Measurements from ENCODE around the gene ACSL3.

ACSL3 gene

DNA sequence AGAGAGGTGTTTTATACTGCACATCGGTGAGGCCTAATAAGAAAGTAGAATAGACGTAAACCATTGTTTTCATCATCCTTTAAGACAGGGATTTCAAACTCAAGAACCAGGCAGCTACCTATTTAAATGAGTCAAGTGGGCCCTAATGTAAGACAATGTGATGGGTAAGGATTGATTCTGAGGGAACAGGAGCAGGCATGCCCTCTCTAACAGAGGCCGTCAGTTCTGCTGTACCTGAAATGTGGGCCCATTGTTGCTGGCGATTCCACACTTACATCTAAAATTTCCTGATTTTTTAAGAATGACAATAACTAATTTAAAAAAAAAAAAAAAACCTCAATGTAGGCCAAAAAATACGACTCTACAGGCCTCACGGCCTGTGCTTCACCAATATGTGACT is 67.5 kb downstream of the ACSL3 start:
- Histone ChIP-seq H3K79me2 (ENCODE audit: control insufficient read depth, insufficient read depth, low read length, unreplicated experiment) (no peaks in the 10 kb centered on the region), H3K36me3 (ENCODE audit: insufficient read depth, low read length) (peaks cover 18% of the 10 kb centered on the region), H3K27me3 (ENCODE audit: insufficient read depth, low read length) (no peaks in the 10 kb centered on the region), H3K27ac (ENCODE audit: low read depth, low read length) (no peak overlapping the region), H3K4me1 (ENCODE audit: control insufficient read depth, insufficient read depth, low read length, unreplicated experiment) (no peaks in the 10 kb centered on the region), H3K4me3 (ENCODE audit: low read depth, low read length) (no peak overlapping the region), H2AFZ (ENCODE audit: low read length, unreplicated experiment) (no peak overlapping the region)

DNA sequence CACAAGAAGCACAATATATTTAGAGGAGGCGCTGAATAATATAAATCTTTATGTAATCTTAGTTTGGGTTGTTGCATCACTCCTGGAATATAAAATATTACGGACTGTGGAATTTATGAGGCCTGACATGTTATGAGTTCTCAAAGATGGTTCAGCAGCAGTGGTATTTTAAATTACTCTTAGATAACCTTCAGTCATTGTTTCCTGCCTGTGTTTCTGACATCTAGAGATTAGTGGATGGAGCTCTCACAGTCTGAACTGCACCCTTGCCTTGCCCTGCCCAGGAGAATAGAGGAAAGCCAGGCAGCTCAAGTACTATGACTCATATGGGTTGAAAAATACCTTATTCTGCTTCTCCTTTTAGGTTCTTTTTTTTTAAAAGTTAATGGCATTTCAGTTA is 70.0 kb downstream of the ACSL3 start:
- Histone ChIP-seq H3K27ac (ENCODE audit: low read depth, low read length) (no peak overlapping the region), H3K27me3 (ENCODE audit: insufficient read depth, low read length) (no peaks in the 10 kb centered on the region), H3K4me3 (ENCODE audit: low read depth, low read length) (no peak overlapping the region), H3K36me3 (ENCODE audit: insufficient read depth, low read length) (peaks cover 28% of the 10 kb centered on the region), H3K4me1 (ENCODE audit: control insufficient read depth, insufficient read depth, low read length, unreplicated experiment) (no peaks in the 10 kb centered on the region), H3K79me2 (ENCODE audit: control insufficient read depth, insufficient read depth, low read length, unreplicated experiment) (no peaks in the 10 kb centered on the region), H2AFZ (ENCODE audit: low read length, unreplicated experiment) (no peak overlapping the region)

DNA sequence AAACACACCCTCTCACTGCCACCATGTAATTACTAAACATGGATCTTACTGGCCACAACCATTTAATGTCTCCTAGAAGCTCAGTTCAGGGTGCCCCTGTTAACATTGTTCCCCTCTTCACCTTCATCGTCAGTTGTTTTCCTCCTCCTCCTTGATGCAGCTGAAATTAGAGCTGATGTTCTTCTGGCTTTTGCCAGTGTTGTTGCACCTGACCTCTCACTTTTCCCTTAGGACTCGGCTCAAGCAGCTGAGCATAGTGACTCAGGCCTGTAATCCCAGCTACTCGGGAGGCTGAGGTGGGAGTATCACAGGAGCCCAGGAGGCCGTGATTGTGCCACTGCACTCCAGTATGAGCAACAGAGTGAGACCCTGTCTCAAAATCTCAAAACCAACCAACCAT is 70.8 kb downstream of the ACSL3 start:
- no peak overlapping the region for H2AFZ ChIP-seq (ENCODE audit: low read length, unreplicated experiment)
- H3K27ac ChIP-seq (ENCODE audit: low read depth, low read length) = no peak overlapping the region
- peaks cover 32% of the 10 kb centered on the region for H3K36me3 ChIP-seq (ENCODE audit: insufficient read depth, low read length)
- no peaks in the 10 kb centered on the region for H3K79me2 ChIP-seq (ENCODE audit: control insufficient read depth, insufficient read depth, low read length, unreplicated experiment)
- H3K4me3 ChIP-seq (ENCODE audit: low read depth, low read length) = no peak overlapping the region
- H3K27me3 ChIP-seq (ENCODE audit: insufficient read depth, low read length) = no peaks in the 10 kb centered on the region
- no peaks in the 10 kb centered on the region for H3K4me1 ChIP-seq (ENCODE audit: control insufficient read depth, insufficient read depth, low read length, unreplicated experiment)

DNA sequence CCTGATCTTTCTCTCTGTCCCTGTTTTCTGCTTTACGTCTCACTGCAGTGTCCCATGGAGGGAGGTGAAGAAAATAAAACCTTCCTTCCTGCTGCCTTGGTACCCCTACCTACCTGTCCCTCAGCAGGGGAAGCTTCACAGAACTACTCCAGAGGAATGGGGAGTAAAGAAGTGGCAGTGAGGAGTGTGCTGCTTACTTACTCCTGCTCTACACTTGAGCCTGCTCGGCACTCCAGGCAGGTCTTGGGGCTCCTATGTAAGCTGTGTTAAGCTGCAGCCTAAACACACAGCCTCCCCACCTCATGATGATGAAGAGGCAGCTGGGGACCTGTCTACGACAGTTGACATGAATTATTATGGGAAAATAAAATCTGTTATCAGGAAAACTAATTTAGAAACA is 72.6 kb downstream of the ACSL3 start:
- Histone ChIP-seq H3K27me3 (ENCODE audit: insufficient read depth, low read length) (no peaks in the 10 kb centered on the region), H3K36me3 (ENCODE audit: insufficient read depth, low read length) (peaks cover 45% of the 10 kb centered on the region)

DNA sequence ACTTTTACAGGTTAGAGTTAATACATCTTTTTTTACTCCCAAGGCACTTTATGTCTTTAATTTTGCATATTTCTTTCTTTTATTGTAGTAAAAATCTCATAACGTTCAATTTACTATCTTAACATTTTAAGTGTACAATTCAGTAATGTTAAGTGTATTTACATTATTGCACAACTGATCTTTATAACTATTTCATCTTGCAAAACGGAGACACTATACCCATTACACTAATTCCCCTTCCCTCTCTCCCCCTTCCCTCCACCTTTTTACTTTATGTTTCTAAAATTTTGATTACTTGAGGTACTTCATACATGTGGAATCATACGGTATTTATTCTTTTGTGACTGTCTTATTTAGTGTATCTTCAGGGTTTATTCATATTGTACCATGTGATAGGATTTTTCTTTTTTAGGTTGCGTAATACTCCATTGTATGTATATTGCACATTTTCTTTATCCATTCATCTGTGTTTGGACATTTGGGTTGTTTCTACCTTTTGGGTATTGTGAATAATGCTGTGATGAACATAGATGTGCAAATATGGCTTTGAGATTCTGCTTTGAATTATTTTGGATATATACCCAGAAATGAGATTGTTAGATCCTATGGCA is 75.0 kb downstream of the ACSL3 start:
- Histone ChIP-seq H3K27me3 (ENCODE audit: insufficient read depth, low read length) (no peaks in the 10 kb centered on the region), H3K36me3 (ENCODE audit: insufficient read depth, low read length) (peaks cover 45% of the 10 kb centered on the region), H3K27ac (ENCODE audit: low read depth, low read length) (no peak overlapping the region), H3K4me1 (ENCODE audit: control insufficient read depth, insufficient read depth, low read length, unreplicated experiment) (no peaks in the 10 kb centered on the region), H2AFZ (ENCODE audit: low read length, unreplicated experiment) (no peak overlapping the region), H3K79me2 (ENCODE audit: control insufficient read depth, insufficient read depth, low read length, unreplicated experiment) (no peaks in the 10 kb centered on the region), H3K4me3 (ENCODE audit: low read depth, low read length) (no peak overlapping the region)

More for the DNA sequence above, 72.6 kb downstream of the ACSL3 start:
- Histone ChIP-seq H3K27ac (ENCODE audit: low read depth, low read length) (no peak overlapping the region), H3K79me2 (ENCODE audit: control insufficient read depth, insufficient read depth, low read length, unreplicated experiment) (no peaks in the 10 kb centered on the region), H3K4me3 (ENCODE audit: low read depth, low read length) (no peak overlapping the region), H3K4me1 (ENCODE audit: control insufficient read depth, insufficient read depth, low read length, unreplicated experiment) (no peaks in the 10 kb centered on the region), H2AFZ (ENCODE audit: low read length, unreplicated experiment) (no peak overlapping the region)

DNA sequence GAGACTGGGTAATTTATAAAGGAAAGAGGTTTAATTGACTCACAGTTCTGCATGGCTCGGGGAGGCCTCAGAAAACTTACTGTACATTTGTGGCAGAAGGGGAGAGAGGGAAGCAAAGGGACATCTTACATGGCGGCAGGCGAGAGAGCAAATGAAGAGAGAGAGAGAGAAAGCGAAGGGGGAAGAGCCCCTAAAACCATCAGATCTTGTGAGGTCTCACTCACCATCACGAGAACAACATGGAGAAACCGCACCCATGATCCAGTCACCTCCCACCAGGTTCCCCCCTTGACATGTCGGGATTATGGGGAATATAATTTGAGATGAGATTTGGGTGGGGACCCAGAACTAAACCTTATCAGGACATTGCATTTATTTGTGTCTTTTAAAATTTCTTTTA is 75.9 kb downstream of the ACSL3 start:
- H3K79me2 ChIP-seq (ENCODE audit: control insufficient read depth, insufficient read depth, low read length, unreplicated experiment) = no peaks in the 10 kb centered on the region
- peaks cover 45% of the 10 kb centered on the region for H3K36me3 ChIP-seq (ENCODE audit: insufficient read depth, low read length)
- H3K27ac ChIP-seq (ENCODE audit: low read depth, low read length) = no peak overlapping the region
- no peak overlapping the region for H3K4me3 ChIP-seq (ENCODE audit: low read depth, low read length)
- no peaks in the 10 kb centered on the region for H3K4me1 ChIP-seq (ENCODE audit: control insufficient read depth, insufficient read depth, low read length, unreplicated experiment)
- no peaks in the 10 kb centered on the region for H3K27me3 ChIP-seq (ENCODE audit: insufficient read depth, low read length)
- H2AFZ ChIP-seq (ENCODE audit: low read length, unreplicated experiment) = no peak overlapping the region

DNA sequence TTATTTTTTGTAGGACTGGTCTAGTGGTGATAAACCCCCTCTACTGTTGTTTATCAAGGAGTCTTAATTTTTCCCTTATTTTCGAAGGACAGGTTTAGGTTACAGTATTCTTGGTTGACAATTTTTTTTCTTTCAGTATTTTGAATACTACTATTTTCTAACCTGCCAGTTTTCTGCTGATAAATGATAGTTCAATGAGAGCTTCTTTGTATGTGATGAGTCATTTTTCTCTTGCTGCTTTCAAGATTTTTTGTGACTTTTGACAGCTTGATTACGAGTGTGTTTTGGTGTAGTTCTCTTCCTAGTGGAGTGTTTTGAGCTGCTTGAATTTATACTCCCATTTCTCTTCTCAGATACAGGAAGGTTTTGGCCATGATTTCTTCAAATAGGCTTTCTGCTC is 77.5 kb downstream of the ACSL3 start:
- Histone ChIP-seq H3K36me3 (ENCODE audit: insufficient read depth, low read length) (peaks cover 42% of the 10 kb centered on the region), H3K4me1 (ENCODE audit: control insufficient read depth, insufficient read depth, low read length, unreplicated experiment) (peaks cover 4% of the 10 kb centered on the region), H3K4me3 (ENCODE audit: low read depth, low read length) (no peak overlapping the region), H3K79me2 (ENCODE audit: control insufficient read depth, insufficient read depth, low read length, unreplicated experiment) (no peaks in the 10 kb centered on the region), H2AFZ (ENCODE audit: low read length, unreplicated experiment) (no peak overlapping the region), H3K27me3 (ENCODE audit: insufficient read depth, low read length) (no peaks in the 10 kb centered on the region), H3K27ac (ENCODE audit: low read depth, low read length) (no peak overlapping the region)

DNA sequence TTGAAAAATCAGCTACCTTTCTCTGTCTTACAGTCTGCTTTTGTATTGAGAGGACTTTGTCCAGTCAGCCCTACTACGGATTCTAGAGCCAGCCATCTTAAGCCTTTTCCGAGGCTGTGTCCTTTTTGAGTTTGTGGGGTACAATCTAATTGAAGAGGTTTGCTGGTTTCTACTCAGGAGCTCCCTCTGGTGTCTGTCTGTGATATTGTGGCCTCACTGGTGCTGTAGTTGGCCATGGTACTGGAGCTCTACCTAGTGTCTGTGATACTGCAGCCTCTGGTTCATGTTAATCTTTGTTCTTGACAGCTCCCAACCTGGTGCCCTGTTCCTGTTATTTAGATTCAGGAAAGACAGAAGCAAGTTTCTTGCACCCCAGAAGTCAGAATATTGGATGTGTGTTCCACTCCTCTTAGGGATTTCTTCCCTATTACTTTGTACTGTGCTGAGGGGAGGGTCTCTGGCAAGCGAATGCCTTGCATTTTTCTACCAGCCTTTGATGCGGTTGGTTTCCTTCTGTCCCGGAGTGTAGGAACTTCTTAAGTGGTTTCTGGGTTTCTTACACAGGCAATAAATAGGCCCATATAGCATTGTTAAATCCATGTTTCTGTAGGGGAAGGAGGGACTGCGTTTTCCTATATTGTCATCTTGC is 78.5 kb downstream of the ACSL3 start:
- Histone ChIP-seq H3K36me3 (ENCODE audit: insufficient read depth, low read length) (peaks cover 37% of the 10 kb centered on the region), H3K79me2 (ENCODE audit: control insufficient read depth, insufficient read depth, low read length, unreplicated experiment) (no peaks in the 10 kb centered on the region), H3K4me3 (ENCODE audit: low read depth, low read length) (no peak overlapping the region), H2AFZ (ENCODE audit: low read length, unreplicated experiment) (no peak overlapping the region), H3K4me1 (ENCODE audit: control insufficient read depth, insufficient read depth, low read length, unreplicated experiment) (peaks cover 14% of the 10 kb centered on the region), H3K27me3 (ENCODE audit: insufficient read depth, low read length) (no peaks in the 10 kb centered on the region), H3K27ac (ENCODE audit: low read depth, low read length) (no peak overlapping the region)

DNA sequence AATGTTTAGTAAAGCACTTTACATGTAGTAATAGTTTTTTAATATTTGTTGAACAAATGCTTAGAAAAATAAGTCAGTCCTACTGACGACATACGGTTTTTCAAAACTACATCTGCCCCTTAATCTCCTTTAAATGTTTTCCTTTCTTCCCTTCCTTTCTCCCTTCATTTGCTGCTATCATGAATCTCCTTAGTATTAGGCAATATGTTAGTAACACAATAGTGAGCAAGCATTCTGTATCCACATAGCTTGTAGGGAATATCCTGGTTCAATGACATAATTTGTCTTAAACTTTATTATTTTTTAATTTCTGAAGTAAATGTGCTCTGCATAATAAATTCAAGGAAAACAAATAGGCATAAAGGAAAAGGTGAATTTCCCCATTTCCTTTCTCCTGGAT is 79.1 kb downstream of the ACSL3 start:
- no peaks in the 10 kb centered on the region for H3K27me3 ChIP-seq (ENCODE audit: insufficient read depth, low read length)
- H2AFZ ChIP-seq (ENCODE audit: low read length, unreplicated experiment) = no peak overlapping the region
- H3K36me3 ChIP-seq (ENCODE audit: insufficient read depth, low read length) = peaks cover 31% of the 10 kb centered on the region
- no peak overlapping the region for H3K27ac ChIP-seq (ENCODE audit: low read depth, low read length)
- no peak overlapping the region for H3K4me3 ChIP-seq (ENCODE audit: low read depth, low read length)
- H3K79me2 ChIP-seq (ENCODE audit: control insufficient read depth, insufficient read depth, low read length, unreplicated experiment) = no peaks in the 10 kb centered on the region
- peaks cover 20% of the 10 kb centered on the region for H3K4me1 ChIP-seq (ENCODE audit: control insufficient read depth, insufficient read depth, low read length, unreplicated experiment)

DNA sequence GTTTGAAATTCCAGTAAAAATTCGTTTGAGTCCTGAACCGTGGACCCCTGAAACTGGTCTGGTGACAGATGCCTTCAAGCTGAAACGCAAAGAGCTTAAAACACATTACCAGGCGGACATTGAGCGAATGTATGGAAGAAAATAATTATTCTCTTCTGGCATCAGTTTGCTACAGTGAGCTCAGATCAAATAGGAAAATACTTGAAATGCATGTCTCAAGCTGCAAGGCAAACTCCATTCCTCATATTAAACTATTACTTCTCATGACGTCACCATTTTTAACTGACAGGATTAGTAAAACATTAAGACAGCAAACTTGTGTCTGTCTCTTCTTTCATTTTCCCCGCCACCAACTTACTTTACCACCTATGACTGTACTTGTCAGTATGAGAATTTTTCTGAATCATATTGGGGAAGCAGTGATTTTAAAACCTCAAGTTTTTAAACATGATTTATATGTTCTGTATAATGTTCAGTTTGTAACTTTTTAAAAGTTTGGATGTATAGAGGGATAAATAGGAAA is 80.7 kb downstream of the ACSL3 start:
- Histone ChIP-seq H3K36me3 (ENCODE audit: insufficient read depth, low read length) (peaks cover 20% of the 10 kb centered on the region), H3K79me2 (ENCODE audit: control insufficient read depth, insufficient read depth, low read length, unreplicated experiment) (no peaks in the 10 kb centered on the region), H3K27ac (ENCODE audit: low read depth, low read length) (no peak overlapping the region), H3K4me3 (ENCODE audit: low read depth, low read length) (no peak overlapping the region), H2AFZ (ENCODE audit: low read length, unreplicated experiment) (no peak overlapping the region), H3K27me3 (ENCODE audit: insufficient read depth, low read length) (no peaks in the 10 kb centered on the region), H3K4me1 (ENCODE audit: control insufficient read depth, insufficient read depth, low read length, unreplicated experiment) (peaks cover 23% of the 10 kb centered on the region)

DNA sequence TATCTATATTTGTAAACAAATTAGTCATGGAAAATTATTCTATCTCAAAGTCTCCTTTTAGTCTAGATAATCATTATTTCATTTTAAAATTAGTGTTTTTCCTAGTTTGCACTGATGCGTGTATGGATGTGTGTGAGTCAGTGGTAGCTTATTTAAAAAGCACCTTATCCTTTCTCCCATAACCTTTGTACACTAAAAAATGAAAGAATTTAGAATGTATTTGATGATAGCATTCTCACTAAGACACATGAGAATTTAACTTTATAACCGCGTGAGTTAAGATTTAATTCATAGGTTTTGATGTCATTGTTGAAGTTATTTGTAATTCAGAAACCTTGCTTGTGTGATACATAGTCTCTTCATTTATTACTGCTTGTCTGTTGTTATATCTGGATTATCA is 81.7 kb downstream of the ACSL3 start:
- H3K4me1 ChIP-seq (ENCODE audit: control insufficient read depth, insufficient read depth, low read length, unreplicated experiment) = peaks cover 23% of the 10 kb centered on the region
- no peak overlapping the region for H3K27ac ChIP-seq (ENCODE audit: low read depth, low read length)
- H2AFZ ChIP-seq (ENCODE audit: low read length, unreplicated experiment) = no peak overlapping the region
- H3K36me3 ChIP-seq (ENCODE audit: insufficient read depth, low read length) = peaks cover 10% of the 10 kb centered on the region
- no peaks in the 10 kb centered on the region for H3K79me2 ChIP-seq (ENCODE audit: control insufficient read depth, insufficient read depth, low read length, unreplicated experiment)
- no peaks in the 10 kb centered on the region for H3K27me3 ChIP-seq (ENCODE audit: insufficient read depth, low read length)
- H3K4me3 ChIP-seq (ENCODE audit: low read depth, low read length) = no peak overlapping the region
